ENCODE data around the gene TEF. TPM values are rescaled to one million over a fixed set of nuclear protein-coding genes. Genes with fewer than 3 reads are reported as not detected.

TEF gene
- total and polyA plus RNA-seq, 8 donors, result 6.7 to 29.1 (median 10.3) TPM

GRCh38 chr22:41445129-41446056, 63.7 kb downstream of the TEF start:
- Histone ChIP-seq H3K27me3 (no peaks in the 10 kb centered on the region), H3K4me1 (peaks cover 13 to 49% (median 42%) of the 10 kb centered on the region in 4 donors), H3K36me3 (peaks cover 6 to 26% (median 22%) of the 10 kb centered on the region in 4 donors), H3K9me3 (no peaks in the 10 kb centered on the region), H3K27ac (peak overlapping the region; percentile 98 to 100 (median 100)), H3K4me3 (peak overlapping the region; percentile 93 to 100 (median 95))
- peak; percentile 32 to 59 for DNase-seq
- intact Hi-C loops (cut with DNase I; ENCODE audit: low total_unique reads), result no loop called here
- TF ChIP-seq POLR2A (IDR thresholded peaks at IDR 0.05), result no peak
- TF ChIP-seq EP300 (IDR thresholded peaks at IDR 0.05), result no peak
- TF ChIP-seq, protein P1, sequence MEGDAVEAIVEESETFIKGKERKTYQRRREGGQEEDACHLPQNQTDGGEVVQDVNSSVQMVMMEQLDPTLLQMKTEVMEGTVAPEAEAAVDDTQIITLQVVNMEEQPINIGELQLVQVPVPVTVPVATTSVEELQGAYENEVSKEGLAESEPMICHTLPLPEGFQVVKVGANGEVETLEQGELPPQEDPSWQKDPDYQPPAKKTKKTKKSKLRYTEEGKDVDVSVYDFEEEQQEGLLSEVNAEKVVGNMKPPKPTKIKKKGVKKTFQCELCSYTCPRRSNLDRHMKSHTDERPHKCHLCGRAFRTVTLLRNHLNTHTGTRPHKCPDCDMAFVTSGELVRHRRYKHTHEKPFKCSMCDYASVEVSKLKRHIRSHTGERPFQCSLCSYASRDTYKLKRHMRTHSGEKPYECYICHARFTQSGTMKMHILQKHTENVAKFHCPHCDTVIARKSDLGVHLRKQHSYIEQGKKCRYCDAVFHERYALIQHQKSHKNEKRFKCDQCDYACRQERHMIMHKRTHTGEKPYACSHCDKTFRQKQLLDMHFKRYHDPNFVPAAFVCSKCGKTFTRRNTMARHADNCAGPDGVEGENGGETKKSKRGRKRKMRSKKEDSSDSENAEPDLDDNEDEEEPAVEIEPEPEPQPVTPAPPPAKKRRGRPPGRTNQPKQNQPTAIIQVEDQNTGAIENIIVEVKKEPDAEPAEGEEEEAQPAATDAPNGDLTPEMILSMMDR (IDR thresholded peaks at IDR 0.05), result no peak
- no peak for TF ChIP-seq POLR2AphosphoS5 (IDR thresholded peaks at IDR 0.05)
- WGBS, 5 donors, result 0 to 1% (median 0%) methylated on average over 20 to 22 of the region's 22 CpGs

GRCh38 chr22:41446057-41446501, 64.3 kb downstream of the TEF start:
- 0 to 2% (median 1%) methylated on average over 13 to 34 of the region's 34 CpGs for WGBS, 5 donors
- peak; percentile 34 to 65 for DNase-seq
- H3K4me3 ChIP-seq, result peak overlapping the region; percentile 93 to 100 (median 95)
- TF ChIP-seq POLR2AphosphoS5 (IDR thresholded peaks at IDR 0.05) (no peak), EP300 (IDR thresholded peaks at IDR 0.05) (no peak), POLR2A (IDR thresholded peaks at IDR 0.05) (no peak)
- TF ChIP-seq, protein P1 (IDR thresholded peaks at IDR 0.05), result no peak
- H3K36me3 ChIP-seq, result peaks cover under 1 to 19% (median 15%) of the 10 kb centered on the region in 4 donors
- intact Hi-C loops (cut with DNase I; ENCODE audit: low total_unique reads), result no loop called here
- peaks cover 13 to 42% (median 39%) of the 10 kb centered on the region in 4 donors for H3K4me1 ChIP-seq
- H3K9me3 ChIP-seq, result no peaks in the 10 kb centered on the region
- H3K27ac ChIP-seq, result peak overlapping the region; percentile 98 to 100 (median 100)
- no peaks in the 10 kb centered on the region for H3K27me3 ChIP-seq

DNA sequence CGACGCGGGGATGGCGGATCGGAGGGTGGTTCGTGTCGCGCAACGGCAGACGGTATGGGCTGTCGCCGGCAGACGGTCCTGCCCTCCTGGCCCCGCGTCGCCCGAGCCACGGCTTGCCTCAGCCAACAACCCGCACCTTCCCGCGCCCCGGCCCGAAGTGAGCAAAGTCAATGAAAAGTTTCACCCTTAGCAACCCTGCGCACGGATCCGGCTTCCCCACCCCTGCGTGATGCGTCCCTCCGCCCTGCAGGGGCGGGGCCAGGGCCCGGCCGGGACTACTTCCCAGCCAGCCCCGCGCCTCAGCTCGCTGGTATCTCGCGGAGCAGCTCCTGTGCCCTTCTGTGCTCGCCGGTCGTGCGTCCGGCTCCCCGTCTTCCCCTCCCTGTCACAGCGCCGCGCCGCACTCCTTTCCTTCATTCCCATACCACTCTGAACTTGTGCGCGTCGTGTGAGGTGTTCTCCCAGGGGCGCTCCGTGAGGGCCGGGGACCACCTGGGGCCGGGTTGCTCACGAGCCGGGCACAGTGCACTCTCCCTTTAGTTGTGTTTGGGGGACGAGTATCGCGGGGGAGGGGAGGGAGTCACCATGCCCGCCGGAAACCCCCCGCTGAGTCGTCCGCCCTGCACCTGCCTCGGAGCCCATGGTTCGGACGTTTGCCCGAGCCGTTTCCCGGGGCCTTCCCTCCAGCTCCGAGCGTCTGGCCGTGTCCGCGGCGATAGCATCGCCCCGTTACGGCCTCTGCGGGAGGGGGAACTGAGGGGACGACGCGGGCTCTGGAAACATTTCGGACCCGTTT, 65.1 kb downstream of the TEF start, which contains the start of gene TOB2:
Gene TOB2, minus strand, starts transcription at position 163 of the 796 bp plus-strand sequence. CDS start 9,456 bp downstream, outside the sequence.
- 0 to 1% (median 0%) methylated on average over 51 to 85 of the region's 85 CpGs for WGBS, 5 donors
- H3K27ac ChIP-seq, result peak within 1 kb of the TSS; percentile 98 to 100 (median 100)
- peak; percentile 96 to 98 for DNase-seq
- no peaks in the 10 kb centered on the region for H3K9me3 ChIP-seq
- H3K27me3 ChIP-seq, result no peaks in the 10 kb centered on the region
- TF ChIP-seq, protein P1 (IDR thresholded peaks at IDR 0.05), result no peak
- TF ChIP-seq POLR2A (IDR thresholded peaks at IDR 0.05), result peak in 2 of 4 donors; percentile 98 to 99
- peak; percentile 100 for TF ChIP-seq POLR2AphosphoS5 (IDR thresholded peaks at IDR 0.05)
- peak; percentile 27 for TF ChIP-seq EP300 (IDR thresholded peaks at IDR 0.05)
- peaks cover 13 to 35% (median 31%) of the 10 kb centered on the region in 4 donors for H3K4me1 ChIP-seq
- intact Hi-C loops (cut with DNase I; ENCODE audit: low total_unique reads), result no loop called here
- H3K4me3 ChIP-seq, result peak within 1 kb of the TSS; percentile 93 to 100 (median 95)
- peaks cover 0 to 12% (median 10%) of the 10 kb centered on the region in 4 donors for H3K36me3 ChIP-seq
